CD4-positive, alpha-beta T cell treated with Interleukin-15 for 4 hours (primary cell): ENCODE results near the gene SHPK.

Experiments
- DNase-seq: peaks from one replicate; pipeline ENCODE4 v3.0.0-alpha.2; 2020; ENCODE audit warnings: low spot score

The SHPK gene

DNA sequence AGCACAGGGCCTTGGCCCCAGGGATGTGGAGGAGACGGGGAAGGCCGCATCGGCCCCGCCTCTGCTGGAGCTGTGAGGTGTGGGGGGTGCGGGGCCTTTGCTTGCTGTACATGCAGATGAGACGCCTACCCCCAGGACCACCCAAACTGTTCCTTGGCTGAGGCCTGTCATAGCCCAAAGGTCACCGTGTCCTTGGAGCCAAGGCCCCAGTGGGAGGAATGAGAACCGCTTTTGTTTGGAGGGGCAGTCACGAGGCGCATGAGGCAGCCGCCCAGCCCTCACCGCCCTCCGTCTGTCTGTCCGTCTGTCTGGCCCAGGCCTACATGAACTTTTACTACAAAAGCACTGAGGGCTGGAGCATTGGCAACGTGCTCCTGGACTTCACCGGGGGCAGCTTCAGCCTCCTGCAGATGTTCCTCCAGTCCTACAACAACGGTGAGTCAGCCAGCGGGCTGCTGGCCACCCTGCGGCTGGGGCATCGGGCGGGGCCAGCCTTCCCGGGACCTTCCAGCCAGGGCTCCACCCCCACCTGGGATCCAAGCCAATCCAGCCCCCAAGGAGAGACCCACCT is 23.6 kb upstream of the SHPK start:
- no peak for DNase-seq

DNA sequence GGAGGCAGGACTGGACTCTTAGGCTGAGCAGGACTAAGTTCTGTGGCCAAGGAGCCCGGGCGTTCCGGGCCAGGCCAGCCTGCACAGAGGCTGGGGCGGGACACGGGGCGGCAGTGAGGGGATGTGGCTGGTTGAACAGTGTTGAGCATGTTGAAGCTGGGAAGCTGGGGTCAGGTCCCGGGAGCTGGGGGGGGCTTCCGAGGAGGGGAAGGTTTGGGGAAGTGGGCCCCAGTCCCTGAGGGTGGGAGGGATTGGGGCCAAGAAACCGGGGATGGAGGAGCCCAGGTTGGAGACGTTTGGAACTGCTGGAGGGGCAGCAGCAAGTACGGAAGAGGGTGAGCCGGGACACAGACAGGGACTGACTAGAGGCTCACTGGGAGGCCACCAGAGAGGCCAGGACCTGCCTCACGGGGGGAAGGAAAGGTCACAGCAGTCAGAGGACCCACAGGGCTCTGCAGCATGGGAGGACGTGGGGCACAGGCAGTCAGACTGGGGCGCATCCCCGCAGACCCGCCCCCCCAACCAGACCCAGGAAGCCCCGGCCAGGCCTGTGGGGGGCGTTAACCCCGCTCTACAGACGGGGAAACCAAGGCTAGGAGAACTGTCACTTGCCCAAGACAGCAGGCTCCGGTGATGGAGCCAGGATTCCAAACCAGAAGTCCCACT is 22.9 kb upstream of the SHPK start:
- DNase-seq = no peak

DNA sequence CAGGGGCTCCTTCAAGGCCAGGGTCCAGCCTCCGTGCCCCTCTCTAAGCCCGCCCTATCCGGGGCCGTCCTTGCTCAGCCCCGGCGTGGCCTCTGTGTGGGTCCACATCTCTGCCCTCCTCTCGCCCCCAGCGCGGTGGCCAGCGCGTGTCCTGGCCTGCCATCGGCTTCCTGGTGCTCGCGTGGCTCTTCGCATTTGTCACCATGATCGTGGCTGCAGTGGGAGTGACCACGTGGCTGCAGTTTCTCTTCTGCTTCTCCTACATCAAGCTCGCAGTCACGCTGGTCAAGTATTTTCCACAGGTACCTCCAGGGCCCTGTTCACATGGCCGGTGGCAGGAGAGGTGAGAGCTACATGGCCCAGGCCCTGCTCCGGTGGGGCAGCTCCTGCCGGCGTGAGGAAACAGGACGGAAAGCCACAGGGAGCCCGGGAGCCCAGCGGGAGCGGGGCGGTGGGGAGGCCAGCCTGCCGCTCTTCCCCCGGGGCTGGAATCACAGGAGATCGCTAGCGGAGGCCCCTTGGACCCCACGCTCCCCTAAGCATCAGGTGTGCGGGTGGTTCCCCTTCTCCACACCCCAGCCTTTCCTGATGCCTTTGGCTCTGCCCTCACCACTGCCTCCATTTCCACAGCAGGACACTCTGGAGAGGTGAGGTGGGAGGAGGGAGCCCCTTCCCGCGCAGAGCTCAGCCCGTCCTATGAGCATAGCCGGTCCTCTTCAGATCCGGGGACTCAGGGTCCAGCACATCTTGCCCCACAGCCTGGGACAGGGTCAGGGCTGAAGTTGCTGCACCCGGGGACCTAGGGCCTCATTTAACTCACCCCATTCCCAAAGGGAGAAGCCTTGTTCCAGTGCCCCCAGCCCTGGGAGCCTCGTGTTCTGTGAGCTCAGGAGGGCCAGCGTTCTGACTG is 22.1 kb upstream of the SHPK start:
- DNase-seq = no peak

DNA sequence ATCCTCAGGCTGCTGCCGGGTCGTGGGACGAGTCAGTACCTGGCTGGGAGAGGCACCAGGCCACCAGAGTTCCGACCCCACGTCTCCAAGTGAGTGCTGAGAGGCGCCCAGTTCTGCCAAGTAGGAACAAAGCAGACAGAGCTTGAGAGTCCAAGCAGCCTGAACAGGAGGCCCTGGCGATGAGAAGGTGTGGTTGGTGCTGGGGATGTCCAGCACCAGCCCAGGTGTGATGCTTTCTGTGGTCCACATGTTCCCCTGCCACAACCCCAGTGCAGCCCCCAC is 21.5 kb upstream of the SHPK start:
- DNase-seq = no peak

DNA sequence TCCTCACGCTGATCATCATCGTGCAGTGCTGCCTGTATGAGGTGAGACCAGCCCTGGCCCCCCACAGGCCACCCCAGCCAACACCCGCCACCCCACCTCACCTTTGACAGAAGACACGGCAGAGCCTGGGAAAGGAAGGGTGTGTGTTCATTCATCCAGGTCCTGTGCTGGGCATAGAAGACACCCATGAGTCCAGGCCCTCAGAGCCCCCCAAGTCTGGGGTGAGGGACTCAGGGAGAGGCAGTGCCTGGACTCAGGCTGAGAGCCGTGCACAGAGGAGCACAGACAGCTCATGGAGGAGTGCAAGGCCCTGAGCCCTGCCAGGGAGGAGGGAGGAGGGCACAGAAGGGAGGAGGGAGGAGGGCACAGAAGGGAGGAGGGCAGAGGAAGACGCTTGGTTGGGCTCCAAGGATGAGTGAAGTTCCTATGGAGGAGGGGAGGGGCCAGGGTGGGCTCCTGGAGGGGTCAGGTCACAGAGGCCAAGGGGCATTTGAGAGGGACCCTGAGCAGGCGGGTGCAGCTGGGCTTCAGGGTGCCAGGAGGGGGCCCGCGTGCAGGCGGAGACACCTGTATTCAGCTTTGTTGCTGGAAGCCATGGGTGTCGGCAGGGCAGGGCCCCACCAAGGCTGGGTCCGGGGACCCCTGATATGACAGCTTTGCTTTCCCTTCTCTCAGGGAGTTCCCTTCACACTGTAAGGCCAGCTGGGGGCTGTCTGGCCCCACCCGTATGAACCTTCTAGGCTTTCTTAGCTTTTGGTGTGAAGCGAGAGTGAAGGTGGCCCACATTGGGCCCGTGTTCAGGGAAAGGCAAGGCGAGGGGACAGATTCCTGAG is 20.9 kb upstream of the SHPK start:
- no peak for DNase-seq

DNA sequence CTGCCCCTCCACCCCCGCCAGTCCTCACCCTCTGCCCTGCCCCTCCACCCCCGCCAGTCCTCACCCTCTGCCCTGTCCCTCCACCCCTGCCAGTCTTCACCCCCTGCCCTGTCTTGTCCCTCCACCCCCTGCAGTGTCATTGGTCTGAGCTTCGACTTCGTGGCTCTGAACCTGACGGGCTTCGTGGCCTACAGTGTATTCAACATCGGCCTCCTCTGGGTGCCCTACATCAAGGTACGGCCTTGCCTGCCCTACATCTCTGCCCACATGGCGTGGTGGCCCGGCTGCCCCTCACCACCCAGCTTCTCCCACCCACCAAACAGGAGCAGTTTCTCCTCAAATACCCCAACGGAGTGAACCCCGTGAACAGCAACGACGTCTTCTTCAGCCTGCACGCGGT is 20.3 kb upstream of the SHPK start:
- no peak for DNase-seq

DNA sequence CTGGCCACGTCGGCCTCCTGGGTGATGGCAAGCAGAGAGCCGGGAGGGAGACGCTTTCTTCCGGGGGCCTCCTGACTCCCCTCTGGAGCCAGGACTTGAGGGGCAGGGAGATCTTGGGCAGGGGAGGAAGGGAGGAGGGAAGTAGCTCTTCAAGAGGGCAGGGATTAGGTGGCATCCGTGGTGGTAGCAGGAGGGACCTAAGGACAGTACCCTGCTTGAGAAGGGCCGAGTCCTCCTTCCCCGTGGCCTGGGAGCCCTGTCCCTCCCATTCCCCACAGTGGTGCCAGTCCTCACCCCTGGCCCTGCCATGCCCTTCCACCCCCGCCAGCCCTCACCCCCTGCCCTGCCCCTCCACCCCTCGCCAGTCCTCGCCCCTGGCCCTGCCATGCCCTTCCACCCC is 19.7 kb upstream of the SHPK start:
- no peak for DNase-seq

DNA sequence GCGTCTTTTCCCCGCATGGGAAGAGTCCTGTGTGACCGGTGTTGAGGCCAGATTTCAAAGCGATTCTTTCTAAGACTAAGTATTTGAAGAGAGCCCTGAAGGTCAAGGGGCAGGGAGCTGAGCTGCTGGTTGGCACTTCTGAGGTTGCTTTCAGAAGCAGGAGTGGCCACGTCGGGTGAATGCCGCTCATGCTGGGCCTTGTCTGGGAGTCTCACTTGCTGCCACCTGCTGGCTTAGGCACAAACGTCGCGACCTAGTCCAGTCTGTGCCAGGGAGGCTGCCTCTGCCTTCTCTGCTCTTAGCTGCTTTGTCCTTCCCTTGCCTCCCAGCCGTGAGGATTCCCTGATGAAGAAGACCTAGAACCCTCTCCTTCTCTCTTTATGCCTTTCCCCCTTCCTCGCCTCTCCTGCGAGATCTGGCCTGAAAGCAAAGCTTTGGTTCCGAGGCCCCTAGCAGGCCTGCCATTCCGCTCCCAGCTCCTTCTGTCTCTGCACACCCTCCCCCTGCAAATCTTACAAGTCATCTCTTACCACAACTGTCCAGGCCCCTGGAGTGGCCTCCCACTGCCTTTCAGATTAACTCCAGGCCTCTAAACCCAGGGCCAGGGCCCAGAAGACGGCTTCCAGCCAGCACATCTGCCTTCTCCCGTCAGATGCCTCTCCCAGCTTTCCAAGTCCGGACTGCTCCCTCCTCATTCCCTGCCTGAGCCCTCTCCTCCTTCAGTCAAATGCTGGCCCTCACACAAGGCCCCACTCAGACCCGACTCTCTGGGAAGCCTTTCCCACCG is 11.9 kb upstream of the SHPK start:
- DNase-seq = peak; percentile 15

DNA sequence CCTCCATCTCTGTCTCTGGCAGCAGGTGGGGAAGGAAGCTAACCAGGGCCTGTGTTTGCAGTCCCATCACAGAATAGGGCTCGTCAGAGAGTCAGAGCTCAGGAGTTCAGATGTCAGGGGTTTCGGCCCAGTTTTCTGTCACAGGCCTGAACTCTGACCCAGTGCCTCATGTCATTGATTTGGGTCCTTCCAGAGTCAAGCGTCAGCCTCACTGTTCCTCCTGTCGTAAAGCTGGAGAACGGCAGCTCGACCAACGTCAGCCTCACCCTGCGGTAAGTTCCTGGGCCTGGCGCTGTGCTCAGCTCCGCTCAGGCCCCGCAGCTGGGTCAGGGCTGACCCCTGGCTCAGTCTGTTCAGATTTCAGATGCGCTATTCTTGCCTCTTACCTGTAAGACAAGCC is 11.2 kb upstream of the SHPK start:
- no peak for DNase-seq

DNA sequence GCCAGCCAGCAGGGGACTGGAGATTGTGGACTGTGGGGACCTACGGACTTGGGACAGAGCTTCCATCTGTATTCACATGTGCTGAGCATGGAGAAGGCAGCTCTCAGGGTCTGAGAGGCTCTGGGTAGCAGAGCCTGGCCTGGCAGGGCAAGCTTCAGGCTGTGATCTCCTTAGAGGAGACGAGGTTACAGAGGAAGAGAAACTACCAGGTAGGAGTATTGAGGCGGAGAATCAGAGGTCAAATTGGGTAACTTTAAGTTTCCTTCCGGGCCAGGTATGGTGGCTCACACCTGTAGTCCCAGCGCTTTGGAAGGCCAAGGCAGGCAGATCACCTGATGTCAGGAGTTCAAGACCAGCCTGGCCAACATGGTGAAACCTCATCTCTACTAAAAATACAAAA is 9.3 kb upstream of the SHPK start:
- DNase-seq = no peak

DNA sequence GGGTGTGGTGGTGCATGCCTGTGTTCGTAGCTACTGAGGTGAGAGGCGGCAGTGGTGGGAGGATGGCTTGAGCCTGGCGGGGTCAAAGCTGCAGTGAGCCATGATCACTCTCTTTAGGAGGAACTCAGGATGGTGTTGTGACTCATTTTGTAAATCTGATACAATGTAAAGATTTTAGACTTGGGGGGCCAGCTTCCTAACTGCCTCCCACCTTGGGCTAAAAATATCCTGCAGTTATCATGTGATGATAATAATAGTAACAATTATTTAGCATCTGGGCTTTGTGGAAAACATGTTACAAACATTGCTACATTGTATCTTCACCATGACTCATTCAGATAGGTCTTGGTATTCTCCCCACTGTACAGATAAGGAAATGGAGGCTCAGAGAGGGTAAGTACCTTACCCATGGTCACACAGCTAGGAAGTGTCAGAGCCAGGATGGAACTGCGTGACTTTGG is 7.9 kb upstream of the SHPK start:
- DNase-seq = no peak

DNA sequence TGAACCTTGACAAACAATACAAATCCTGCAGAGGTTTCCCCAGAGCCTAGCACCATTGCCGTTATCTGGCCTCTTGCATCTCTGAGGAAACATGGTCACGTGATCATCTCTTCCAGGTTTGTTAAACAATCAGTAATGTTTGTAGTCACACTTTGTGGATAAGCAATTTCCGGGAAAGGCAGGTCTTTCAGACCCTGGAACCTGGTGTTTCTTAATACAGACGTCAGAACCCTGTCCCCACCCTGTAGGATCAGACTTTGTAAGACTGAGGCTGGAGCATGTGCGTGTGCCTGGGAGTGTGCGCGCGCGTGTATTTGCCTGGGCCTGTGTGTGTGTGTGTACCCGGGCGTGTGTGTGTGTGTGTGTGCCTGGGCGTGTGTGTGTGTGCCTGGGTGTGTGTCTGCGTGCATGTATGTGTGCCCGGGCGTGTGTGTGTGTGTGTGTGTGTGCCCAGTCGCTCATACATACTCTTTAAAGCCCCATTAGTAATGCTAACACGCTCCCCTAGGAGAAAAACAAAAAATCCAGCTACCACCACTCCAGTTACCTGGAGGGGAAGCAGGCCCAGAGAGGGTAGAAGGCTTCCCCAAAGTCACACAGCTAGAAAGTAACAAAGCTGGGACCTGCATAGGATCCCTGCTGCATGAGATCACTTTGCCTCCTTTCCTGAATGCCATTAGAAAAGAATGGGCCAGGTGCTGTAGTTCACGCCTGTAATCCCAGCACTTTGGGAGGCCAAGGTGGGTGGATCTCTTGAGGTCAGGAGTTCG is 5.9 kb upstream of the SHPK start:
- DNase-seq = no peak

DNA sequence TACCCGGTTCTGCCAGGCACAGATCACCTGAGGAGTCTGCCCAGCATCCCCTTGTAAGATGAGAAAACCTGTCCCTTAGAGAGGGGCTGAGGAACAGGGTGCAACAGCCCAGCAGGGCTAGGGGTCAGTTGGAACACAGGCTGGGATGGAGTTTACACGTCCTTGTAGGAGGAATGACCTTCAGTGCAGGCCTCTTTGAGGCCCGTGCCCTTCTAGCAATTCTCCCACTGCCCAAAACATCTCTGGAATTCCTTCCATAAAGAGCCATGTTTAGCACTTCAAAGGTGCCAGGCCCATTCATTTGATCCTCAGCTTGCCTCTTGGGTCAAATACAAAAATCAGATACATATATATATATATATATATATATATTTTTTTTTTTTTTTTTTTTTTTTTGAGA is 5.0 kb upstream of the SHPK start:
- no peak for DNase-seq

DNA sequence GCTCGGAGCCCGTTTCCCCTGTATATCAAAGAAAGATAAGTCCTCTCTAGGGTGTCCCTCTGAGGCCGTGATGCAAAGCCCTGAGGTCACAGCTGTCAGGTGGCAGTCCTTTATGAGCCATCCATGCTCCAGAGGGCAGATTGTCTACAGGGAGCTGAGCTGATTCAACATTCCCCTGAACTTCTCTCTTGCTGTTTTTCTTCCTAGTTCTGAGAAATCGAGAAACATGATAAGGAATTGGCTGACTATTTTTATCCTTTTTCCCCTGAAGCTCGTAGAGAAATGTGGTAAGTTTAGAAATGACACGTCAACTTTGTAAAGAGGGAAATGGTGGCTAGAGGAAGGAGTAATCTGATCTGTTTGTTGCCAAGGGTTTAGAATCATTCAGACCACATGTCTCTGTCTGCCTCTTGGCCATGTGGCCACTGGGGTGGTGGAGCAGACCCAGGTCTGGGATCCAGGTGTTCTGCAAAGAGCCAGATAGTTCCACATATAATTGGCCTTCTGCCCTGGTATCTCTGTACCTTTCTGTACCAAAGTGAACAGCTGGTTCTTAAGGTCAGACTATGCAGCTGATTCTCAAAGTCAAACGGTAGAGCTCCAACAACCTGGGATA is 4.0 kb upstream of the SHPK start:
- no peak for DNase-seq

DNA sequence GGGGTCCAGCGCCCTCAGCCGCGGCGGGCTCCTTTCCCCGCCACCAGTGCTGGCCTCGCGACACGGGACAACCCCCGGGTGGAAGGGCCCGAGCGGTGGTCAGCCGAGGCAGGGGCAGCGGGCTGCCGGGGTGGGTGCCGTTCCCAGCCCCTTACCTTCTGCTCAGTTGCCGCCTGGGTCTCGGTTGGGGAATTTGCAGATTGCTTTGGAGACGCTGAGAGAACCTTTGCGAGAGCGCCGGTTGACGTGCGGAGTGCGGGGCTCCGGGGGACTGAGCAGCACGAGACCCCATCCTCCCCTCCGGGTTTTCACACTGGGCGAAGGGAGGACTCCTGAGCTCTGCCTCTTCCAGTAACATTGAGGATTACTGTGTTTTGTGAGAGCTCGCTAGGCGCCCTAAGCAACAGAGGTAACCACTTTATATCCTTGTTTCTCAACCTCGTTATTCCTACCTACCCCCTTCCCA is 891 bp upstream of the SHPK start:
- no peak for DNase-seq

DNA sequence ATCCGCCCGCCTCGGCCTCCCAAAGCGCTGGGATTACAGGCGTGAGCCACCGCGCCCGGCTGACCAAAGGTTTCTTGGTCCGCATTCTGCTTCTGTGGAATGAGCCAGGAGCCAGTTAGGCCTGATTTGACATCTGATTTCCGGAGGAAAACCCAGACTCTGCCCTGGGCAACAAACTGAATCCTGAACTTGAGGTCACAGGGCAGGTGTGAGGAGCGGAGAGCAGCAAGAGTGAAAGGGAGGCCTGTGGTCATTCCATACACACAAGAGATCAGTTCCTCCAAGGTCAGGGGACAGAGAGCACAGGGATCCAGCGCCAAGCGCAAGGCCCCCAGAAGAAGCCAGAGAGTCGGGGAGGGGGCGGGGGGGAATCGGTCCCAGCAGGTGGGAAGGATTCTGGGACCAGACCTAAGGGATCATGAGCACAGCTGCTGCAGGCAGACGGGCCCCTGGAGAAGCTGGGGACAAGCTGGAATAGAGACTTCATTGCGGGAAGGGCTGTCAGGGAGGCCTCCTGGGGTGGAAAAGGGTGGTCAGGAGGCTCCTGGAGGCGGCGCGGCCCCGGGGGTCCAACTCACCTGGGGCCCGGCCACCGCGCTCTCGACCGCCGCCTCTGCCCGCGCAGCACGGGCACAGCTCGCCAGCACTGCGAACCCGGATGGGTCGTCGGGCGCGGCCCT is 436 bp downstream of the SHPK start:
- no peak for DNase-seq

DNA sequence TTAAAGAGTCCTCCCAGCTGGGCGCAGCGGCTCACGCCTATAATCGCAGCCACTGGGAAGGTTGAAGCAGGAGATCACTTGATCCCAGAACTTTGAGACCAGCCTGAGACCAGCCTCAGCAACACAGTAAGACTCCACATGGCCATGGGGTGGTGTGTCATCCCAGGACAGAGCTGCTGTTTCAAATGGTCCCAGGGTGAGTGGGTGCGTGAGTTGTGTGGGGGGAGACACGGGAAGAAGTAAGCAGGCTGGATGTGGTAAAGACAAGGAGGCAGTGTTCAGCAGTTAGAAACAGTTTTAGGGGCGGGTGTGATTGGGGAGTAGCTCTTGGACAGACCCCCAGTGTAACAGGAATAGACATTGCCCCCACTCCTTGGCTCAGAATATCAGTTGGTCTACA is 3.8 kb downstream of the SHPK start:
- no peak for DNase-seq

DNA sequence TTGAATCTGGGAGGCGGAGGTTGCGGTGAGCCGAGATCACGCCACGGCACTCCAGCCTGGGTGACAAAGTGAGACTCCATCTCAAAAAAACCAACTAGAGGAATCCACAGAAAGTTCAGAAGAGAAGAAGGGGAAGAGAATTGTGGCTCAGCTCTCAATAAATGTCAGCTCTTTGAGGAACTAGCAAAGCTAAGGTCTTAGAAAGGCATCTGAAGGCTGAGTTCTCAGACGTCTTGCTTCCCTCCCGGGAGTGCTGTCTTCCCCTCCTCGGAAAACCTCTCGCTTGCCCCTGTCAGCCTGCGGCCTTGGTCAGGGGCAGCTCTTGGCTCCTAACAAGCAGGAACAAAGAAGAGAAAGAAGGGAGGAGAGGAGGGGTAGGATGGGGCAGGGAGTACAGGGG is 5.3 kb downstream of the SHPK start:
- DNase-seq = no peak

DNA sequence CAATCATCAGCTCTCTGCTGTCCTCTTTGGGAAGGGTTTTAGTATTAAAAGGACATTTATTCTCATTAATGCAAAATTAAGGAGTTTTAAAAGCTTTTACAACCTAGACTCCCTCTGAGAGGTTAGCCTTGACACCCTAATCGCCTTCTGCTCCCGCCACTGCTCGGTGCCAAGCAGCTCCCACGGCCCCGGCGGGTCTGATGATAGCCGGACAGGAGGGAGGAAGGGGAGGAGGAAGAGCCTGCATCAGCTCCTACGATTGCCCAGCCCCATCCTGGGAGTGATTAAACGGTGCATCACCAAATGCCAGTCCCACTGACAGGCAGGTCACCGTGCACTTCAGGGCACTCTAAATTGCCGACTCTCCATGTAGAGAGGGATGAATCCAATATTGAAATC is 8.3 kb downstream of the SHPK start:
- no peak for DNase-seq
